ENCODE data around the gene FBXO27.

Gene FBXO27

GRCh38 chr19:39054091-39054470 lies 21.7 kb upstream of the FBXO27 start:
- Histone ChIP-seq H3K9me3 (replicated peaks; ENCODE audit: insufficient read depth, low read length) (no peaks in the 10 kb centered on the region), H4K20me1 (ENCODE audit: insufficient read depth, low read length) (no peaks in the 10 kb centered on the region), H2AFZ (ENCODE audit: low read length) (no peak overlapping the region), H3K4me3 (ENCODE audit: low read length) (no peak overlapping the region), H3F3A (ENCODE audit: insufficient read depth, low read length) (no peaks in the 10 kb centered on the region), H3K27ac (ENCODE audit: low read length) (no peak overlapping the region), H3K9ac (ENCODE audit: low read length) (no peak overlapping the region), H3K4me1 (ENCODE audit: low read length) (no peaks in the 10 kb centered on the region), H3K79me2 (ENCODE audit: low read length) (no peaks in the 10 kb centered on the region), H3K27me3 (replicated peaks; ENCODE audit: insufficient read depth, low read length) (peaks cover 54% of the 10 kb centered on the region), H3K4me2 (ENCODE audit: low read depth, low read length) (no peak overlapping the region), H3K36me3 (replicated peaks; ENCODE audit: insufficient read depth, low read length) (no peaks in the 10 kb centered on the region), H3K9me2 (replicated peaks; ENCODE audit: insufficient read depth, low read length) (no peaks in the 10 kb centered on the region)
- TF ChIP-seq CTCF (IDR thresholded peaks at IDR 0.05; ENCODE audit: low read length): no peak
- no peak for DNase-seq

GRCh38 chr19:39053276-39054090 lies 21.1 kb upstream of the FBXO27 start:
- Histone ChIP-seq H3K4me2 (ENCODE audit: low read depth, low read length) (no peak overlapping the region), H3K4me3 (ENCODE audit: low read length) (no peak overlapping the region), H3K4me1 (ENCODE audit: low read length) (no peaks in the 10 kb centered on the region), H3K36me3 (replicated peaks; ENCODE audit: insufficient read depth, low read length) (no peaks in the 10 kb centered on the region), H3F3A (ENCODE audit: insufficient read depth, low read length) (no peaks in the 10 kb centered on the region), H3K27ac (ENCODE audit: low read length) (no peak overlapping the region), H3K9ac (ENCODE audit: low read length) (no peak overlapping the region), H2AFZ (ENCODE audit: low read length) (no peak overlapping the region), H4K20me1 (ENCODE audit: insufficient read depth, low read length) (no peaks in the 10 kb centered on the region), H3K9me3 (replicated peaks; ENCODE audit: insufficient read depth, low read length) (no peaks in the 10 kb centered on the region), H3K27me3 (replicated peaks; ENCODE audit: insufficient read depth, low read length) (peaks cover 58% of the 10 kb centered on the region), H3K9me2 (replicated peaks; ENCODE audit: insufficient read depth, low read length) (no peaks in the 10 kb centered on the region), H3K79me2 (ENCODE audit: low read length) (no peaks in the 10 kb centered on the region)
- TF ChIP-seq EZH2 (optimal IDR thresholded peaks at IDR 0.05; ENCODE audit: low read depth, low read length) (no peak), EZH2phosphoT487 (IDR thresholded peaks at IDR 0.05; ENCODE audit: low read length) (no peak), CTCF (IDR thresholded peaks at IDR 0.05; ENCODE audit: low read length) (no peak)
- no peak for DNase-seq

- Histone ChIP-seq H3K36me3 (replicated peaks; ENCODE audit: insufficient read depth, low read length) (no peaks in the 10 kb centered on the region), H3F3A (ENCODE audit: insufficient read depth, low read length) (no peaks in the 10 kb centered on the region), H2AFZ (ENCODE audit: low read length) (no peak overlapping the region), H3K4me2 (ENCODE audit: low read depth, low read length) (no peak overlapping the region), H3K4me1 (ENCODE audit: low read length) (no peaks in the 10 kb centered on the region), H3K27ac (ENCODE audit: low read length) (no peak overlapping the region), H4K20me1 (ENCODE audit: insufficient read depth, low read length) (no peaks in the 10 kb centered on the region), H3K79me2 (ENCODE audit: low read length) (no peaks in the 10 kb centered on the region), H3K4me3 (ENCODE audit: low read length) (no peak overlapping the region), H3K9ac (ENCODE audit: low read length) (no peak overlapping the region), H3K9me2 (replicated peaks; ENCODE audit: insufficient read depth, low read length) (no peaks in the 10 kb centered on the region), H3K9me3 (replicated peaks; ENCODE audit: insufficient read depth, low read length) (no peaks in the 10 kb centered on the region), H3K27me3 (replicated peaks; ENCODE audit: insufficient read depth, low read length) (peaks cover 60% of the 10 kb centered on the region)
- TF ChIP-seq CTCF (IDR thresholded peaks at IDR 0.05; ENCODE audit: low read length) (no peak), EZH2 (optimal IDR thresholded peaks at IDR 0.05; ENCODE audit: low read depth, low read length) (no peak), EZH2phosphoT487 (IDR thresholded peaks at IDR 0.05; ENCODE audit: low read length) (no peak)
- DNase-seq: no peak
These were observed 20.5 kb upstream of the FBXO27 start for GRCh38 chr19:39052846-39053245.

Data from MM.1S (cell line).